DMS114 treated with DMSO at 0.1 percent for 48 hours (cell line): ENCODE data around the gene PPP1R9A.
"Not testable (repeated sequence)": the region's sequence is repeated elsewhere in the genome, so short reads cannot be mapped to it uniquely, and the experiment has no call there.

Experiments
- DNase-seq: peaks from one replicate; lab custom pipeline; 2025; ENCODE audit not compliant: unreplicated experiment; lab: John Stamatoyannopoulos, UW

Gene PPP1R9A

GRCh38 chr7:94972296-94972695, 64.9 kb downstream of the PPP1R9A start:
- no peak for DNase-seq

- no peak for DNase-seq
Measured at GRCh38 chr7:94973844-94974243, 66.5 kb downstream of the PPP1R9A start.

- no peak for DNase-seq
Measured at GRCh38 chr7:94974423-94974822, 67.0 kb downstream of the PPP1R9A start.

- no peak for DNase-seq
Measured at GRCh38 chr7:94975336-94975735, 67.9 kb downstream of the PPP1R9A start.

- DNase-seq = no peak
Measured at GRCh38 chr7:94980418-94981142, 73.2 kb downstream of the PPP1R9A start.

GRCh38 chr7:94995921-94996320, 88.5 kb downstream of the PPP1R9A start:
- no peak for DNase-seq

- DNase-seq = no peak
Measured at GRCh38 chr7:94996369-94996768, 89.0 kb downstream of the PPP1R9A start.

- DNase-seq = no peak
Measured at GRCh38 chr7:94997547-94997946, 90.2 kb downstream of the PPP1R9A start.

GRCh38 chr7:94998266-94999068, 91.1 kb downstream of the PPP1R9A start:
- no peak for DNase-seq

- DNase-seq = no peak
Measured at GRCh38 chr7:94999069-94999351, 91.6 kb downstream of the PPP1R9A start.

GRCh38 chr7:94999601-95000000, 92.2 kb downstream of the PPP1R9A start:
- DNase-seq = not testable (repeated sequence)

- no peak for DNase-seq
Measured at GRCh38 chr7:95001258-95001657, 93.9 kb downstream of the PPP1R9A start.

GRCh38 chr7:95001815-95002561, 94.6 kb downstream of the PPP1R9A start:
- no peak for DNase-seq

GRCh38 chr7:95002775-95003174, 95.4 kb downstream of the PPP1R9A start:
- DNase-seq = no peak

GRCh38 chr7:95004618-95005247, 97.3 kb downstream of the PPP1R9A start:
- DNase-seq = no peak

- no peak for DNase-seq
Measured at GRCh38 chr7:95006010-95006409, 98.6 kb downstream of the PPP1R9A start.

GRCh38 chr7:95008773-95009172, 101.4 kb downstream of the PPP1R9A start:
- not testable (repeated sequence) for DNase-seq

- DNase-seq = no peak
Measured at GRCh38 chr7:95011146-95011928, 103.9 kb downstream of the PPP1R9A start.

- DNase-seq = no peak
Measured at GRCh38 chr7:95011995-95012394, 104.6 kb downstream of the PPP1R9A start.

- DNase-seq = no peak
Measured at GRCh38 chr7:95018021-95018420, 110.6 kb downstream of the PPP1R9A start.

- DNase-seq = no peak
Measured at GRCh38 chr7:95026018-95026417, 118.6 kb downstream of the PPP1R9A start.
